ENCODE results near the gene CAMTA1. TPM values are rescaled to one million over a fixed set of nuclear protein-coding genes. Genes with fewer than 3 reads are reported as not detected.

Gene CAMTA1
- total and polyA plus RNA-seq, 4 donors = 18.0 to 93.5 (median 35.8) TPM

- H3K27ac ChIP-seq (ENCODE audit: low read depth in 1 of 2, low read length in 2 of 2) = no peak overlapping the region
- H3K27me3 ChIP-seq (ENCODE audit: control insufficient read depth in 4 of 4, insufficient read depth in 4 of 4, low read length in 3 of 4) = no peaks in the 10 kb centered on the region
- H3K9ac ChIP-seq (ENCODE audit: low read depth in 1 of 2, low read length in 2 of 2) = no peak overlapping the region
- DNase-seq (ENCODE audit: low spot score) = no peak
- no peak overlapping the region for H3K4me3 ChIP-seq (ENCODE audit: low read depth in 1 of 3, low read length in 3 of 3)
- H3K9me3 ChIP-seq (ENCODE audit: control insufficient read depth in 4 of 4, low read length in 3 of 4) = no peaks in the 10 kb centered on the region
- no peaks in the 10 kb centered on the region for H3K36me3 ChIP-seq (ENCODE audit: control insufficient read depth in 4 of 4, insufficient read depth in 3 of 4, low read depth in 1 of 4, low read length in 3 of 4)
- peaks cover 0 to under 1% (median under 1%) of the 10 kb centered on the region in 4 donors for H3K4me1 ChIP-seq (ENCODE audit: control insufficient read depth in 4 of 4, insufficient read depth in 4 of 4, low read length in 3 of 4)
- no peak for TF ChIP-seq FOXA1 (IDR thresholded peaks at IDR 0.05)
- WGBS = 65% methylated on average over 11 of the region's 11 CpGs
Measured at GRCh38 chr1:7341145-7341905, 556.1 kb downstream of the CAMTA1 start.

GRCh38 chr1:7343882-7344281 lies 558.6 kb downstream of the CAMTA1 start:
- Histone ChIP-seq H3K36me3 (ENCODE audit: control insufficient read depth in 4 of 4, insufficient read depth in 3 of 4, low read depth in 1 of 4, low read length in 3 of 4) (no peaks in the 10 kb centered on the region), H3K4me1 (ENCODE audit: control insufficient read depth in 4 of 4, insufficient read depth in 4 of 4, low read length in 3 of 4) (peaks cover 5 to 10% (median 7%) of the 10 kb centered on the region in 4 donors), H3K9ac (ENCODE audit: low read depth in 1 of 2, low read length in 2 of 2) (no peak overlapping the region), H3K27ac (ENCODE audit: low read depth in 1 of 2, low read length in 2 of 2) (no peak overlapping the region), H3K9me3 (ENCODE audit: control insufficient read depth in 4 of 4, low read length in 3 of 4) (no peaks in the 10 kb centered on the region), H3K27me3 (ENCODE audit: control insufficient read depth in 4 of 4, insufficient read depth in 4 of 4, low read length in 3 of 4) (no peaks in the 10 kb centered on the region), H3K4me3 (ENCODE audit: low read depth in 1 of 3, low read length in 3 of 3) (no peak overlapping the region)
- 94% methylated on average over 6 of the region's 6 CpGs for WGBS
- TF ChIP-seq HNF4G (IDR thresholded peaks at IDR 0.05) (no peak), SP1 (IDR thresholded peaks at IDR 0.05) (no peak), TAF1 (conservative IDR thresholded peaks at IDR 0.05) (no peak), MAX (IDR thresholded peaks at IDR 0.05) (no peak), FOXA2 (IDR thresholded peaks at IDR 0.05) (no peak), REST (IDR thresholded peaks at IDR 0.05) (no peak), GABPA (IDR thresholded peaks at IDR 0.05 in 1 of 2, conservative IDR thresholded peaks at IDR 0.05 in 1 of 2) (no peak), NR2F2 (IDR thresholded peaks at IDR 0.05) (no peak), HNF4A (conservative IDR thresholded peaks at IDR 0.05) (no peak), ZBTB33 (IDR thresholded peaks at IDR 0.05) (no peak), FOXA1 (IDR thresholded peaks at IDR 0.05) (no peak), CTCF (IDR thresholded peaks at IDR 0.05; ENCODE audit: low read depth, low read length, missing input control) (no peak), ATF3 (IDR thresholded peaks at IDR 0.05) (no peak), EGR1 (IDR thresholded peaks at IDR 0.05; ENCODE audit: low read depth in 2 of 2) (no peak), RXRA (IDR thresholded peaks at IDR 0.05) (no peak)
- no peak for DNase-seq (ENCODE audit: low spot score)

Measured in liver (tissue), 9 donors.